Stimulated activated CD4-positive, alpha-beta T cell treated with anti-CD3 and anti-CD28 coated beads, Interleukin-15, amount 100 ng/mL, for 24 hours (primary cell): ENCODE measurements around the gene AKT3.
A peak's percentile ranks its signal among the peaks of the same experiment; 100 is the strongest.
"Not testable (repeated sequence)": the region's sequence is repeated elsewhere in the genome, so short reads cannot be mapped to it uniquely, and the experiment has no call there.

Experiments
- DNase-seq: peaks from one replicate; pipeline ENCODE4 v3.0.0-alpha.2; 2020

Gene AKT3

DNA sequence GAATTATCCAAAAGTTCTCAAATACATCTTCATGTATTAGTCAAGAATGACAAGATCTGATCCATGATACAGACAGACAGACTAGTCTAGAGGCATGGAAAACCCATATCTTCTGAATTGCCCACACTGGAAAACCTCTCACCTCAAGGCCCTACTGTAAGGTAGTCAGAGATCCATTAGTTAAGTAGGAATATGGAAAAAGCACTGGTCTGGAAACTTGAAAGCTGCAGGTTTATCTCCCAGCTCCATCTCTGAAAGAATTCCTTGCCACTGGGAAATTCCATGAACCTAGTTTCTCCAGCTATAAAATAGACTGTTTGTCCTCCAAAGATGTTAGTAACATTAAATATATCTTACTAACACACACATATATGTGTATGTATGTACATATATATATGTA, 169.2 kb downstream of the AKT3 start:
- DNase-seq: no peak

DNA sequence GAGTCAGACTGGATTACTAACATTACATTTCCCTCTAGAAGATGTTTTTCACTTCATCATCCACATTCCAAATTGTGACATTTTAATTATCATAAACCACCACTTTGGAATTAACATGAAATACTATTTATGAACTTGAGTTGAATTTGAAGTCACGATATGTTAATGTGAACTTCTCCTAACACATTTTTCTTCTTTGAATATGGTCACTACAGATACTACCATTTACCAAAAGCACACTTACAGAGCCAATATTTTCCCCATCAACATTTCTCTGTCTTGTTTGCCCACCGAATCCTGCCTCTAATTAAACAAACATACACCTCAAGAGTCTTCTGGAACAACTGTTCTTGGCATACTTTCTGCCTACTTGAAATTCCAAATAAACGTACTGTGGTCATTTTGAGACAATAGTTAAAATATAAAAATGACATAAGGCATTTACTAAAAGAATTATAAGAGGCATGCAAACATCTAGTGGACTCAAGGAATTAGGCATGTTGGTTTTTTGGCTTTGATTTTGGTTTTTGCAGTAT, 177.4 kb downstream of the AKT3 start:
- no peak for DNase-seq

DNA sequence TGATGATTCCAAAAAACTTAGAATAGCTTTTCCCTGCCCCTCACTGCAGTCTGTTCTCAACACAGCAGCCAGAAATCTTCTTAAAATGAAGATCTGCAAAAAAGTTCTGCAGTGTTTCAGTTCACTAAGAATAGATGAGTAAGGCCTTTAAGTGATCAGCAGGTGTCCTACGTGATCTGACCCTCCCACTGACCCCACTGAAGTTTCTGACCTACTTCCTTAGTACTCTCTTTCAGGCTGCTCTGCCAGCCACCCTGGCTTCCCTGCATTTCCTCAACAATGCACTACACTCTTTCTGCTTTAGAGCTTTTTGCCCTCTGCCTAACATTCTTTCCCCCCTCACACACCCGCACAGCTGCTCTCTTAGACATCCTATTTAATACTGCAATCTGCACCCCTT, 182.5 kb downstream of the AKT3 start:
- no peak for DNase-seq

DNA sequence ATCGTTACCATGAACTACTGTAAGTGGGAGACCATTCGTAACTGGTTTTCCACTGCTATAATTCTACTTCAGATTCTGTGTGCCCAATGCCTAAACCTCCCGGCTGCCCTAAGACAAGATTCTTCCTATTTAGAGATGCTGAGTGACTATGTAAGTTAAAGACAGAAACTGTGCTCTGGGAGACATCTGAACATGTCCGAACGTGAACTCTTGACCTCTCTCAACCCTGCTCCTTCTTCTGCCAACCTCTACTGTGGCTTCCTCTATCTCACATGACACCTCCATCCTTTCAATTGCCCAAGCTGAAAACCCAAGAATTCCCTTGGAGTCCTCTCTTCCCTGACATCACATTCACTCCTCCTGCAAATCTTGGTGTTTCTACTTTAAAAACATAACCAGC, 182.9 kb downstream of the AKT3 start:
- no peak for DNase-seq

DNA sequence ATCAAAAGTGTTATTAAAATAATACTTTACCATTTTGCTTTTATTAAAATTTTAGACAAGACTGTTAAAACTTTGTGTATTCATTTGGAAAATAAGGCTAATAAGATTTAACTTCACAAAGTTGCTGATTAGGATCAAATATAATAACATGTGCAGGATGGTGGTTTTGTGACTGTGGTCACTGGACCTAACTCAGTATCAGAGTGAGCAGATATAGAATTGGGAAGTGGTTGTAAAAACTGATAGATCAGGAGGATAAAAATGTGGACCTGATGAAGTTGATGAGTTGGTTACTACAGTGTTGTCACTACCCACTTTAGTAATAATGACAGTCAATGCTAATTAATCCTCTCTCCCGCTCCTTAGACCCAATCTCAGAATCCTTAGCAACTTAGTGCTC, 186.4 kb downstream of the AKT3 start:
- DNase-seq: no peak

DNA sequence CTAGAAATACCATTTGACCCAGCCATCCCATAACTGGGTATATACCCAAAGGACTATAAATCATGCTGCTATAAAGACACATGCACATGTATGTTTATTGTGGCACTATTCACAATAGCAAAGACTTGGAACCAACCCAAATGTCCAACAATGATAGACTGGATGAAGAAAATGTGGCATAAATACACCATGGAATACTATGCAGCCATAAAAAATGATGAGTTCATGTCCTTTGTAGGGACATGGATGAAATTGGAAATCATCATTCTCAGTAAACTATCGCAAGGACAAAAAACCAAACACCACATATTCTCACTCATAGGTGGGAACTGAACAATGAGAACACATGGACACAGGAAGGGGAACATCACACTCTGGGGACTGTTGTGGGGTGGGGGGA, 187.9 kb downstream of the AKT3 start:
- not testable (repeated sequence) for DNase-seq

DNA sequence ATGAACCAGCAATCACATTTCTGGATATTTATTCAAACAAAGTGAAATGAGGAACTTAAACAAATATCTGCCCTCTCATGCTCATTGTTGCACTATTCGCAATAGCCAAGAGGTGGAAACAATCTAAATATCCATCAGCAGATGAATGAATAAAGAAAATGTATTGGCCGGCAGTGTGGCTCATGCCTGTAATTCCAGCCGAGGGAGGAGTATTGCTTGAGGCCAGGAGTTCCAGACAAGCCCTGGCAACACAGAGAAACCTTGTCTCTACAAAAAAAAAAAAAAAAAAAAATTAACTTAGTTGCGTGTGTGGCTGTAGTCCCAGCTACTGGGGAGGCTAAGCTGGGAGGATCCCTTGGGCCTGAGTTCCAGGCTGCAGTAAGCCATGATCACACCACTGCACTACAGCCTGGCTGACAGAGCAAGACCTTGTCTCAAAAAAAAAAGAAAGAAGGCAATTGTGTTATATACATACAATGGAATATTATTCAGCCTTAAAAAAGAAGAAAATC, 191.4 kb downstream of the AKT3 start:
- DNase-seq: no peak

DNA sequence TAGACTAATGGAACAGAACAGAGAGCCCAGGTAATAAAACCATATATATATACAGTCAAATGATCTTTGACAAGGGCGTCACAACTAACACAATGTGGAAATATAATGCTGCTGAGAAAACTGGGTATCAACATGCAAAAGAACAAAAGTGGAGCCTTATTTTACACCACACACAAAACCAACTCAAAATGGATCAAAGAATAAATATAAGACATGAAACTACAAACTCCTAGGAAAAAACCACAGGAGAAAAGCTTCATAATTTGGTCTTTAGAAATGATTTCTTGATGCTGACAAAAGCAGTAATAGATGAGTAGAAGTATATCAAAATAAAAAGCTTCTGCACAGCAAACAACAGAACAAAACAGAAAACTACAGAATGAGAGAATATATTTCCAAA, 192.2 kb downstream of the AKT3 start:
- DNase-seq: no peak

DNA sequence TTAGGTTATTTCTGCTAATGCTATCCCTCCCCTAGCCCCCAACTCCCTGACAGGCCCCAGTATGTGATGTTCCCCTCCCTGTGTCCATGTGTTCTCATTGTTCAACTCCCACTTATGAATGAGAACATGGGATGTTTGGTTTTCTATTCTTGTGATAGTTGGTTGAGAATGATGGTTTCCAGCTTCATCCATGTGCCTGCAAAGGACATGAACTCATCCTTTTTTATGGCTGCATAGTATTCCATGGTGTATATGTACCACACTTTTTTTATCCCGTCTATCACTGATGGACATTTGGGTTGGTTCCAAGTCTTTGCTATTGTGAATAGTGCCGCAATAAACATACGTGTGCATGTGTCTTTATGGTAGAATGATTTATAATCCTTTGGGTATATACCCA, 200.5 kb downstream of the AKT3 start:
- DNase-seq: not testable (repeated sequence)

DNA sequence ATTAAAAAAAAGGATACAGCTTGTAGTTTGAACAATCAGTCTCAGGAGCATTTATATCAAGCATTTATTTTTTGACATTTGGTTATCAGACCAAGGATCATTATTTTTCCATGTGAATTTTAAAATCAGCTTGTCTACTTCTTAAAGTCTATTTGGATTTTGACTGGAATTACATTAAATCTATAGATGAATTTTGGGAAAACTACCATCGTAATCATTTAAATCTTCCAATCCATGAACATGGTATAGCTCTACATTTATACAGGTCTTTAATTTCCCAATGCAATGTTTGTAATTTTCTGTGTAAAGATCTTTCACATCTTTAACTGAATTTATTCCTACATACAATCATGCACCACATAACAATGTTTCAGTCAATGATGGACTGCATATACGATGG, 203.2 kb downstream of the AKT3 start:
- DNase-seq: no peak

DNA sequence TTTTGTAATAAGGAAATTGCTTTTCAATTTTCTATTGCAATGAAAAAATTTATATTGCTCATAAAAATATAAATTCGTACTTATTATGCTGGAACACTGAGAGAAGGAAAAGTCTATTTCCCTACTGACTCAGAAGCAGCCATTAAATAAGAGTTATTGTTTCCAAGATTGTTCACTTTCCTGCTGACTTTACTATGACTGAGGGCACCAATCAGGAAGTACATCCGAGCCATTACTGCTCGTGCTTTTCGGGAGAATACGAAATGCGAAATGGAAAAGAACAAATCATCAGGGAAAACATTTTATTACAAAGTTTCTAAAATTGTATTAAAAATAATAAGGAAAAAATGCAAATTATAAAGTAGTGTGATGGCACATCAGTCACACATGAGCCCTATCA, 204.8 kb downstream of the AKT3 start:
- DNase-seq: no peak

DNA sequence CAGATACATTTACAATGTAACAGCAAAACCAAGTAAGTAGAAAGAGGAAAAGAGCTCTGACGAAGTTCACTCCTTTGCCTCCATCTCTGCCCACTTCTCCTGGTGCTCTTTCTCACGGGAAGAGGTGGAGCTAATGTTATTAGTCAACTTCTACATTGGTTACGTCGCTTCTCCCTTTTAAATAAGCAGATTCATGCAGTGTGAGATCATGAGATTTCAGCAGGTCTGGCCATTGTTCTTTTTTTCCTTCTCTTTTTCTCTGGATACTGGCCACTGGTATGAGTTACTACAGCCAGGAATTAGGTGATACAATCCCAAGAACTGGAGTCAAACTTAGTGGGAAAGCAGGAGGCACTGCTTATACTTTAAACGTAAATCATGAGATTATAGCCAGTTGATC, 207.1 kb downstream of the AKT3 start:
- DNase-seq: no peak

DNA sequence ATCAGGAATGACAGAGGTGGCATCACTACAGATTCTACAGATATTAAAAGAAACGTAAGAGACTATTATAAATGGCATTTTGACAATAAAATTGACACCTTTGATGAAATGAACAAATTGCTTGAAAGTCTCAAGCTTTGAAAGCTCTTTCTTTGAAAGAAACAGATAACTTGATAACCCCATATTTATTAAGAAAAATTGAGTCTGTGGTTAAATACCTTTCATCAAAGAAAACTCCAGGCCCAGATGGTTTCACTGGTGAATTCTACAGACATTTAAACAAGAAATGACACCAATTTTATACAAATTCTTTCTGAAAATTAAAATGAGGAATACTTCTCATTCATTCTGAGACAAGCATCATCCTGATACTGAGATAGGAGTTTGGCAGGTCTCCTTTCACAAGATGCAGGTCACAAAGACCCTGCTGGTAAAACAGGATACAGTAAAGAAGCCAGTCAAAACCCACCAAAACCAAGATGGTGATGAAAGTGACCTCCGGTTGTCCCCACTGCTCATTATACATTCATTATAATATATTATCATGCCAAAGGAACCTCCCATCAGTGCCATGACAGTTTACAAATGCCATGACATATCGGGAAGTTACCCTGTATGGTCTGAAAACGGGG, 210.9 kb downstream of the AKT3 start:
- no peak for DNase-seq

DNA sequence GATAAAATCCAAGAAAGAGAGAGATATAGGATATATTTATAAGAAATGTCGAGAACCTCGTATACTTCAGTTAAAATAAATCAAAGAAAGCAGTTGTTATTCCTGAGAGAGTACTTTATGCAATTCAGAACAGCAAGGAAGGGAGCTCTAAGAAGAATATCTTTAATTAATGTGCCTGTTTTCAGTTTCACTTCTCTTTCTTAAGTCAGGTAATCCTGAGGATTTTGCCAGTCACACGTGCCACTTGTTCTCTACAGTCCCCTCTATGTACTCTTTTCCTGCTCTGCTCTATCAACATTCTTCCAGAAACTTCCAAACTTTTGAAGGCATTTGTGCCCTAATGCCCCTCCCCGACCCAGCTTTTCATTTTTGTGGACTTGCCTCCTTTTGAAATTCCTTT, 211.9 kb downstream of the AKT3 start:
- no peak for DNase-seq

DNA sequence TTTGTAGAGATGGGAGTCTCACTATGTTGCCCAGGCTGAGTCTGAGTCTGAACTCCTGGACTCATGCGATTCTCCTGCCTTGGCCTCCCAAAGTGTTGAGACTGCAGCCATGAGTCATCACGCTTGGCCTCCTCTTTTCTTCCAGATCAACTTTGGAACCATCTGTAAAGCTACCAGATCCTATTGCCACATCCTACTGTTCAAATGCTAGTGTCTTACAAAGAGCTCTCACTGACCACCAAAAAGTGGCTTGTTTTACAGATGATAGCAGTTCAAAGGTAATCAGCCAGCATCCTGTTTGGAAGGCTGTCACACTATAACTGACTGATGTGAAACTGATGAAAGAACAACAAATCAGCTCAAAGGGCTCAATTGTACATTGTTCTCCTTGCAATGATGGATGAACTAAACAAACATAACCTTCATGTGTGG, 221.6 kb downstream of the AKT3 start:
- no peak for DNase-seq

DNA sequence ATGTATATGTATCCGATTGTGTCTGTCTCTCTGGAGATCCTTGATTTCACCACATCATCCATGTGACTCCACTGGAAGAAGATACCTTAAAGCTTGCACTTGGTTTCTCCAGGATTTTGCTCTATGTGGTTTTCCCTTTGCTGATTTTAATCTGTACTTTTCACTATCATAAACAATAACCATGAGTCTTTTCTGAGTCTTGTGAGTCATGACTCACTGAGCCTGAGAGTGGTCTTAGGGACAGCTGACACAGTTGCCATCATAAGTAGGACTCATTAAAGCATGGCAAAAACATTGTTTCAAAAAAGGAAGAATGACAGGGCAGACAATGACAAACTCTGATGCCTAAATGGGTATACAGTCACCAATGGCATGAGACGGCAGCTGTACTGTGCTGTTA, 226.2 kb downstream of the AKT3 start:
- no peak for DNase-seq

DNA sequence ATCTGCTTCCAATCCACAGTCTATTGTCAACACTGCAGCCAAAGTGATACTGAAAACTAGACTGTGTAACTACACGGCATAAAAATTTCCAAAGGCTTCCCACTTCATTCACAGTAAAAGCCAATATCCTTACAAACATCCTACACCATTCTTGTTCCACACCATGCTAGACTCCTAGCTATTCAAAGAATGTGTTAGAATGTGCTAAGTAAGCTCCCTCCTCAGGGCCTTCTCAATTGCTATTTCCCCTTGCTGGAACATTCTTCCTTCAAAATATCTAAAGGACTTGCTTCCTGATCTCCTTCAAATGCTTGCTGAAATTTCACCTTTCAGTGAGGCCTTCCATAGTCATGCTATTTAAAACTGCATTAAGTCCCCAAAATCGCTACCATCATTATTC, 228.1 kb downstream of the AKT3 start:
- DNase-seq: no peak

DNA sequence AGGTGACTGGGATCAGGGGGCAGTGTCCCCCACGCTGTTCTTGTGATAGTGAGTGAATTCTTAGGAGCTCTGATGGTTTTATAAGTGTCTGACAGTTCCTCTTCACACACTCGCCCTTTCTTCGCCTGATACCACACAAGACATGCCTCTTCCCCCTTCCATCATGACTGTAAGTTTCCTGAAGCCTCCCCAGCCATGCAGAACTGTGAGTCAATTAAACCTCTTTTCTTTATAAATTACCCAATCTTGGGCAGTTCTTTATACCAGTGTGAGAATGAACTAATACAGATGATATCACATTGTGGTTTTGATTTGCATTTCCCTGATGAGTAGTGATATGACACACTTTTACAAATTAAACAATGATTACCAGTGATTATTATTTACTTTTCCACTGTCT, 229.9 kb downstream of the AKT3 start:
- DNase-seq: no peak

DNA sequence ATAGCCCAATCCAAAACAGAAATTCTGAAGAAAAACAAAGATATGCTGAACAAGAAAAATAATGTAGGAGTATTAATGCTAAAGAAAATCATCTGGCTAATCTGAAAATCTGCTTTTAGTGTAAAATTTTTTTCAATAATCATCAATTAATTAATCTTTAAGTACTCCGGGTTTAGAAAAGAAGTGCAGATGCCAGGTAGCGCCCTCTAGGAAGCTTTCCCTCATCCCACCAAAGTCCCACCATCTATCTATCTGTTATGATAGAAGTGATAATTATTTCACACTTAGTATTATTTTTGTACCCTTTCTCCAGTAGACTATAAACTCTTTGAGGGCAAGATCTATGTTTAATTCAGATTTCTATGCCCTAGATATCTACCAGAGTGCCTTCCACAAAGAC, 240.3 kb downstream of the AKT3 start:
- DNase-seq: no peak

DNA sequence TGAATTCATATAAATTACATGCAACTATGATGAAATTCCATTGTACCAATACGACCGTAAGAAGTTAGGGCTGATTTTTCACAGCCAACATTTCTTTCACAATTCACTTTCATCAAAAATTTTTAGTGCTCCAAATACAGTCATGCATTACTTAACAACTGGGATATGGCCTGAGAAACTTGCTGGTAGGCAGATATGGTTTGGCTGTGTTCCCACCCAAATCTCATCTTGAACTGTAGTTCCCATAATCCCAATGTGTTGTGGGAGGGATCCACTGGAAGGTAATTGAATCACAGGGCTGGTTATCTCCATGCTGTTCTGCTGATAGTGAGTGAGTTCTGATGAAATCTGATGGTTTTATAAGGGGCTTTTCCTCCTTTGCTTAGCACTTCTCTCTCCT, 244.4 kb downstream of the AKT3 start:
- no peak for DNase-seq

DNA sequence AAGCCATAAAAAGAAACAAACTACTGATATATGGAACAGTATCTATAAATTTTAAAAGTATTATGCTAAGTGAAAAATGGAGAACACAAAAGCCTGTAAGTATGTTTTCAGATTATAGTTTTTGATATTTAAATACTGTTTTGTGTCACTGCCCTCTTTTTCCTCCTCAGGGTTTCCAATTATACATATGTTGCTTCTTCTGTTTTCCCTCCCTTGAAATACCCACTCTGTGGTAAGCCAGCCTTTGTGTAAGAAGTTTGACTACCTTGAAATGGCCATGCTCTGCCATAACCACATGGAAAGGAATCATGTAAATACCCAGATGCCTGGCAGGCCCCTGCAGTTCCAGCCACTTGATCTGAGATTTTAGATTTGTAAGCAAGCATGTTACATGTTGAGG, 248.3 kb downstream of the AKT3 start:
- DNase-seq: no peak

DNA sequence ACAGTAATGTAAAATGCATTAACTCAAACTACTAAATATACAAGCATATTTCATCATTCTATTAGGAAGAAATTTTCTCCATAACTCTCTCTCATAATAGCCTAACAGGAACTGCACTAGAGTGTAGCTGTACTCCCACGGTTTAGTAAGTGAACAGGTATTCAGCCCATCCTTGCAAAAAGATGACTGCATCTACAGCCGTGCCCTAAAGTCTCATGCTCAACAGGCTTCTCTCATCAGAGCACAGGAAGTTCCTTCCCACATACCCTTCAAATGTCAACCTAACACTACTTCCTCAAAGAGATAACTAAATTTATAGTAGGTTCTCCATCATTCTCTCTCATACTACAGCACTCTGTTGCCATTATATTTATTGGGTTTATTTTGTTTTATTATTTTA, 251.6 kb downstream of the AKT3 start:
- peak; percentile 13 for DNase-seq

DNA sequence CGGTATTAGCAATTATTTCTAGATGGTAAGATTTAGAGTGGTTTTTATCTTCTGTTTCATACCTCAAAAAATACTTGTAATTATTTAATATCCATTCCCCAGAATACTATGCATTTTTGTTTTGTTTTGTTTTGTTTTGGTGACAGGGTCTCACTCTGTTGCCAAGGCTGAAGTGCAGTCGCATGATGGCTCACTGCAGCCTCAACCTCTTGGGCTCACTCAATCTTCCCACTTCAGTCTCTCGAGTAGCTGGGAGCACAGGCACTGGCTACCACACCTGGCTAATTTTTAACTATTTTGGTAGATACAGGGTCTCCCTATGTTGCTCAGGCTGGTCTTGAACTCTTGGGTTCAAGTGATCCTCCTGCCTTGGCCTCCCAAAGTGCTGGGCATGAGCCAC, 252.7 kb downstream of the AKT3 start:
- DNase-seq: no peak

DNA sequence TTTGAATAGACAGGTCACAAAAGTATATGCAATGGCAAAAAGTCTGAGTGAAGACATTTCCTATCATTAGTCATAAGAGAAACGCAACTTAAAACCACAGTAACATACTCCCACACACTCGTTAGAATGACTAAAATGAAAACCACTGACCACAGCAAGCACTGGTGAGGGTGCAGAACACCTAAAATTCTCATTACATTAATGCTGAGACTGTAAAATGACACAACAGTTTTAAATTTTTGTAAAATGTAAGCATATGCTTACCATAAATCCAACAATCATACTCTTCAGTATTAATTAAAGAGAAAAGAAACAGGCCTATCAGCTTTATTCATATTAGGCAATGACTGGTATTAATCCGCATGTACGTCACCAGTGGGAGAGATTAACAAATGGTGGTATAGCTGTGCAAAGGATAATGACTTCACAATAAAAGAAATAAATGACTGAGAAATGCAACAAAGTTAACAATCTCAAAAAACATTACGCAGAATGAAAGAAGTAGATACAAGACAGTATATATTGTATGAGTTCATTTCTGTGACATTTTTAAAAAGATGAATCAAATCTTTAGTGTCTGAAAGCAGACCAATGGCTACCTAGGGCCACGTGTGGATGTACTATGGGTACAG, 253.5 kb downstream of the AKT3 start:
- DNase-seq: peak; percentile 40
